HEK293 (cell line): ENCODE results near the gene LIX1L.

Experiments
- CTCF ChIA-PET: fragments of 350-600 bp; formaldehyde crosslinking; extraction: SDS; loops from one replicate; lab custom pipeline; 2021; ENCODE audit warnings: antibody characterized with exemption; lab: Yijun Ruan, JAX
- POLR2A ChIA-PET: fragments of 300-600 bp; formaldehyde crosslinking; extraction: SDS; loops from one replicate; lab custom pipeline; 2020; ENCODE audit warnings: antibody characterized with exemption, inconsistent platforms; lab: Yijun Ruan, JAX
- H3K27ac ChIP-seq: fragments of 200-500 bp; sonication (Bioruptor generic); 2 replicates; pipeline ENCODE4 v1.5.1; 2014; ENCODE audit warnings: low read depth, low read length, control low read depth, inconsistent platforms; ENCODE audit errors: extremely low read depth
- H3K36me3 ChIP-seq, 2 experiments: fragments of 200-500 bp in 1 of 2; sonication (Bioruptor generic) in 1 of 2; 1 replicate in 1 of 2; 2 replicates in 1 of 2; pipeline ENCODE4 v1.5.1; 2014 to 2017; ENCODE audit warnings: inconsistent platforms in 2 of 2, low read length in 2 of 2; ENCODE audit not compliant: control insufficient read depth in 2 of 2, insufficient read depth in 1 of 2
- H3K4me1 ChIP-seq: fragments of 200-500 bp; sonication (Bioruptor generic); 2 replicates; pipeline ENCODE4 v1.5.1; 2014; ENCODE audit warnings: mild to moderate bottlenecking, low read length, inconsistent platforms; ENCODE audit not compliant: control insufficient read depth, insufficient read depth
- H3K4me3 ChIP-seq: 2 replicates; pipeline ENCODE4 v1.5.1; 2011; ENCODE audit warnings: low read depth, mild to moderate bottlenecking, control low read depth, low read length, moderate library complexity
- H3K9me3 ChIP-seq: fragments of 200-500 bp; sonication (Bioruptor generic); 2 replicates; pipeline ENCODE4 v1.5.1; 2014; ENCODE audit warnings: low read depth, low read length, inconsistent platforms; ENCODE audit not compliant: control insufficient read depth, insufficient read depth
- IKZF3 ChIP-seq: fragments of 450-650 bp; IDR thresholded peaks from 2 replicates; pipeline ENCODE4 v1.5.0; 2018; ENCODE audit warnings: missing biosample characterization, mild to moderate bottlenecking, missing genetic modification characterization, moderate library complexity
- PRDM10 ChIP-seq: fragments of 450-650 bp; formaldehyde crosslinking; IDR thresholded peaks from 2 replicates; pipeline ENCODE4 v1.5.1; 2016; ENCODE audit warnings: missing biosample characterization, missing genetic modification characterization
- PRDM2 ChIP-seq: fragments of 450-650 bp; formaldehyde crosslinking; IDR thresholded peaks from 2 replicates; pipeline ENCODE4 v1.5.1; 2016; ENCODE audit warnings: missing biosample characterization, missing genetic modification characterization, borderline replicate concordance
- PRDM6 ChIP-seq: fragments of 450-650 bp; formaldehyde crosslinking; IDR thresholded peaks from 2 replicates; pipeline ENCODE4 v1.5.1; 2017; ENCODE audit warnings: missing biosample characterization, missing genetic modification characterization
- SP3 ChIP-seq: fragments of 450-650 bp; formaldehyde crosslinking; IDR thresholded peaks from 2 replicates; pipeline ENCODE4 v1.5.1; 2016; ENCODE audit warnings: missing biosample characterization, missing genetic modification characterization
- YY1 ChIP-seq: fragments of 450-650 bp; formaldehyde crosslinking; IDR thresholded peaks from 2 replicates; pipeline ENCODE4 v1.5.1; 2018; ENCODE audit warnings: missing biosample characterization, missing genetic modification characterization
- ZBTB11 ChIP-seq: fragments of 450-650 bp; formaldehyde crosslinking; conservative IDR thresholded peaks from 2 replicates; pipeline ENCODE4 v1.5.1; 2016; ENCODE audit warnings: low read depth, missing biosample characterization, missing genetic modification characterization
- ZBTB20 ChIP-seq: fragments of 450-650 bp; formaldehyde crosslinking; IDR thresholded peaks from 2 replicates; pipeline ENCODE4 v1.5.1; 2016; ENCODE audit warnings: missing biosample characterization, missing genetic modification characterization
- ZBTB6 ChIP-seq: fragments of 450-650 bp; formaldehyde crosslinking; IDR thresholded peaks from 2 replicates; pipeline ENCODE4 v1.5.1; 2017; ENCODE audit warnings: missing biosample characterization, missing genetic modification characterization
- ZNF132 ChIP-seq: fragments of 450-650 bp; formaldehyde crosslinking; IDR thresholded peaks from 2 replicates; pipeline ENCODE4 v1.5.1; 2017; ENCODE audit warnings: missing biosample characterization, missing genetic modification characterization, borderline replicate concordance
- ZNF146 ChIP-seq: fragments of 450-650 bp; formaldehyde crosslinking; IDR thresholded peaks from 2 replicates; pipeline ENCODE4 v1.5.1; 2016; ENCODE audit warnings: missing biosample characterization, missing genetic modification characterization
- ZNF223 ChIP-seq: fragments of 450-650 bp; formaldehyde crosslinking; IDR thresholded peaks from 2 replicates; pipeline ENCODE4 v1.5.1; 2016; ENCODE audit warnings: missing biosample characterization, missing genetic modification characterization
- ZNF248 ChIP-seq: fragments of 450-650 bp; formaldehyde crosslinking; IDR thresholded peaks from 2 replicates; pipeline ENCODE4 v1.5.1; 2017; ENCODE audit warnings: missing biosample characterization, missing genetic modification characterization
- ZNF433 ChIP-seq: fragments of 450-650 bp; formaldehyde crosslinking; IDR thresholded peaks from 2 replicates; pipeline ENCODE4 v1.5.1; 2016; ENCODE audit warnings: missing biosample characterization, missing genetic modification characterization, low read depth
- ZNF544 ChIP-seq: fragments of 450-650 bp; formaldehyde crosslinking; IDR thresholded peaks from 2 replicates; pipeline ENCODE4 v1.5.0; 2017; ENCODE audit warnings: missing biosample characterization, missing genetic modification characterization
- ZNF670 ChIP-seq: fragments of 450-650 bp; formaldehyde crosslinking; IDR thresholded peaks from 2 replicates; pipeline ENCODE4 v1.5.1; 2016; ENCODE audit warnings: missing biosample characterization, missing genetic modification characterization, low read depth
- ZNF76 ChIP-seq: fragments of 450-650 bp; formaldehyde crosslinking; IDR thresholded peaks from 2 replicates; pipeline ENCODE4; 2016; ENCODE audit warnings: low read depth, missing biosample characterization, missing genetic modification characterization, borderline replicate concordance

Gene LIX1L

GRCh38 chr1:145957443-145958319 is at the start of gene LIX1L (continued):
- TF ChIP-seq PRDM2 (tag by site-specific recombination): no peak
- peak; percentile 90 for TF ChIP-seq ZBTB20 (tag by site-specific recombination)
- TF ChIP-seq SP3 (tag by site-specific recombination): peak; percentile 82
- TF ChIP-seq ZNF146 (tag by site-specific recombination): no peak
- TF ChIP-seq PRDM6: no peak
- peak; percentile 72 for TF ChIP-seq IKZF3
- TF ChIP-seq ZNF76 (tag by site-specific recombination): peak; percentile 80; the same call in 1 of the 2 replicates
- TF ChIP-seq ZNF433 (tag by site-specific recombination): no peak
- no peak for TF ChIP-seq ZNF248 (tag by site-specific recombination)

- Histone ChIP-seq H3K36me3 (no peaks in the 10 kb centered on the region), H3K27ac (no peak overlapping the region), H3K9me3 (no peaks in the 10 kb centered on the region), H3K4me3 (no peak overlapping the region), H3K4me1 (peaks cover 12% of the 10 kb centered on the region)
- CTCF ChIA-PET: interaction anchor here (0.6 to 1.1 kb wide), 4 partner anchors 23 to 110 kb away, joined by 3 to 13 read pairs (median 6); partner anchors contain the start of gene ITGA10
- TF ChIP-seq ZNF248 (tag by site-specific recombination): no peak
- TF ChIP-seq PRDM10 (tag by site-specific recombination): no peak
- TF ChIP-seq ZNF670 (tag by site-specific recombination): no peak
- no peak for TF ChIP-seq ZBTB11 (tag by site-specific recombination)
- no peak for TF ChIP-seq ZNF544
- TF ChIP-seq ZNF223: no peak
- TF ChIP-seq ZBTB6 (tag by site-specific recombination): no peak
- TF ChIP-seq ZNF132: no peak
- TF ChIP-seq YY1 (tag by site-specific recombination): no peak
- POLR2A ChIA-PET: no interaction called here
Observed at GRCh38 chr1:146001709-146002108, 43.9 kb upstream of the LIX1L start.
